ENCODE data around the gene PTAFR. TPM values are rescaled to one million over a fixed set of nuclear protein-coding genes. Genes with fewer than 3 reads are reported as not detected.

PTAFR gene
- total RNA-seq, 1 donor from 2014 or later, result 0.08 TPM

DNA sequence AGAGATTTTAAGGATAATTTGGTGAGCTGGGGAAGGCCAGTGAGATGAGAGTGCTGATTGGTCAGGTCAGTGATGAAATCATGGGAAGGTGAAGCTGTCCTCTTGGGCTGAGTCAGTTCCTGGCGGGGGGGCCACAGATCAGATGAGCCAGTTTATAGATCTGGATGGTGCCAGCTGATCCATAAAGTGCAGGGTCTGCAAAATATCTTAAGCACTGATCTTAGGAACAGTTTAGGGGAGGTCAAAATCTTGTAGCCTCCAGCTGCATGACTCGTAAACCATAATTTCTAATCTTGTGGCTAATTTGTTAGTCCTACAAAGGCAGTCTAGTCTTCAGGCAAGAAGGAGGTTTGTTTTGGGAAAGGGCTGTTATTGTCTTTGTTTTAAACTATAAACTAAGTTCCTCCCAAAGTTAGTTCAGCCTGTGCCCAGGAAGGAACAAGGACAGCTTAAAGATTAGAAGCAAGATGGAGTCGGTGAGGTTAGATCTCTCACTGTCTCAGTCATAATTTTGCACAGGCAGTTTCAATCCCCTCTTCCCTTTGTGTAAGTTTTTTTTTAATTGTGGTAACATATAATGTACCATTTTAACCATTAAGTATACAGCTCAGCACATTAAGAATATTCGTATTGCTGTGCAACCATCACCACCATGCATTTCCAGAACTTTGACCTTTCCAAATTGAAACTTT lies 39.4 kb downstream of the PTAFR start:
- TF ChIP-seq, protein P1, sequence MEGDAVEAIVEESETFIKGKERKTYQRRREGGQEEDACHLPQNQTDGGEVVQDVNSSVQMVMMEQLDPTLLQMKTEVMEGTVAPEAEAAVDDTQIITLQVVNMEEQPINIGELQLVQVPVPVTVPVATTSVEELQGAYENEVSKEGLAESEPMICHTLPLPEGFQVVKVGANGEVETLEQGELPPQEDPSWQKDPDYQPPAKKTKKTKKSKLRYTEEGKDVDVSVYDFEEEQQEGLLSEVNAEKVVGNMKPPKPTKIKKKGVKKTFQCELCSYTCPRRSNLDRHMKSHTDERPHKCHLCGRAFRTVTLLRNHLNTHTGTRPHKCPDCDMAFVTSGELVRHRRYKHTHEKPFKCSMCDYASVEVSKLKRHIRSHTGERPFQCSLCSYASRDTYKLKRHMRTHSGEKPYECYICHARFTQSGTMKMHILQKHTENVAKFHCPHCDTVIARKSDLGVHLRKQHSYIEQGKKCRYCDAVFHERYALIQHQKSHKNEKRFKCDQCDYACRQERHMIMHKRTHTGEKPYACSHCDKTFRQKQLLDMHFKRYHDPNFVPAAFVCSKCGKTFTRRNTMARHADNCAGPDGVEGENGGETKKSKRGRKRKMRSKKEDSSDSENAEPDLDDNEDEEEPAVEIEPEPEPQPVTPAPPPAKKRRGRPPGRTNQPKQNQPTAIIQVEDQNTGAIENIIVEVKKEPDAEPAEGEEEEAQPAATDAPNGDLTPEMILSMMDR (IDR thresholded peaks at IDR 0.05), result no peak
- Mint-ChIP-seq H3K36me3 (ENCODE audit: unreplicated experiment) (no peaks in the 10 kb centered on the region), H3K4me1 (ENCODE audit: unreplicated experiment) (no peaks in the 10 kb centered on the region), H3K27ac (ENCODE audit: unreplicated experiment) (no peak overlapping the region), H3K4me3 (ENCODE audit: unreplicated experiment) (no peak overlapping the region), H3K27me3 (ENCODE audit: unreplicated experiment) (peaks cover 14% of the 10 kb centered on the region), H3K9me3 (ENCODE audit: unreplicated experiment) (no peaks in the 10 kb centered on the region)
- no peak for DNase-seq (ENCODE audit: extremely low spot score, unreplicated experiment)

DNA sequence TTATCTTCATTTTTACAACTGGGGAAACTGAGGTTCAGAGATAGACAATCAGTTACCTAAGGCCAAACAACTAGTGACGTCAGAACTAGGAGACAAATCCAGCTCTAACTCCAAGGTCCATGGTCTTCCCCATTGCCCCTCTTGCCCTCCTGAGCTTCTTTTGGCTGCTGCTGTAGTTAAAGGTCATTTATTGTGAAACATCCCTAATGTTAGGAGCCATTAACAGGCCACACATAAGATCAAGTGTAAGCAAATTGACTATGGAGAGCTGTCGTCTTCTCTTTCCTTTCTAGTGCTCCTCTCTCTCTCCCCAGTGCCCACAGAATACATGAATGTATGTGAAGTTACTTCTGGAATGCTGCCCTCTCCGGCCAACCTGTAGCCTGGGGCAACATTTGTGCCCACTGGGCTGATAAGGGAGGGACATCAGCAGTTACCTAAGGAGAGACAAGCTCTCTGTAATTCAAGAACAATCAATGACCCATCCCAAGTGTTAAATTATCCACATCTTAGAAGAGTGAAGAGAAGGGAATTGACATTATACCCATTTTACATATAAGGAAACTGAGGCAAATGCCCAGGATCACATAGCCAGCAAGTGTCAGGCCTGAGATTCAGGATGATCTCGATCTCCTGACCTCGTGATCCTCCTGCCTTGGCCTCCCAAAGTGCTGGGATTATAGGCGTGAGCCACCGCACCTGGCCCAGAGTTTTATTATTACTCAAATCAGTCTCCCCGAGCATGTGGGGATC lies 40.1 kb downstream of the PTAFR start:
- Mint-ChIP-seq H3K4me1 (ENCODE audit: unreplicated experiment) (no peaks in the 10 kb centered on the region), H3K27ac (ENCODE audit: unreplicated experiment) (no peak overlapping the region), H3K4me3 (ENCODE audit: unreplicated experiment) (no peak overlapping the region), H3K27me3 (ENCODE audit: unreplicated experiment) (peaks cover 14% of the 10 kb centered on the region), H3K9me3 (ENCODE audit: unreplicated experiment) (no peaks in the 10 kb centered on the region), H3K36me3 (ENCODE audit: unreplicated experiment) (no peaks in the 10 kb centered on the region)
- DNase-seq (ENCODE audit: extremely low spot score, unreplicated experiment), result no peak
- TF ChIP-seq, protein P1 (IDR thresholded peaks at IDR 0.05), result no peak

DNA sequence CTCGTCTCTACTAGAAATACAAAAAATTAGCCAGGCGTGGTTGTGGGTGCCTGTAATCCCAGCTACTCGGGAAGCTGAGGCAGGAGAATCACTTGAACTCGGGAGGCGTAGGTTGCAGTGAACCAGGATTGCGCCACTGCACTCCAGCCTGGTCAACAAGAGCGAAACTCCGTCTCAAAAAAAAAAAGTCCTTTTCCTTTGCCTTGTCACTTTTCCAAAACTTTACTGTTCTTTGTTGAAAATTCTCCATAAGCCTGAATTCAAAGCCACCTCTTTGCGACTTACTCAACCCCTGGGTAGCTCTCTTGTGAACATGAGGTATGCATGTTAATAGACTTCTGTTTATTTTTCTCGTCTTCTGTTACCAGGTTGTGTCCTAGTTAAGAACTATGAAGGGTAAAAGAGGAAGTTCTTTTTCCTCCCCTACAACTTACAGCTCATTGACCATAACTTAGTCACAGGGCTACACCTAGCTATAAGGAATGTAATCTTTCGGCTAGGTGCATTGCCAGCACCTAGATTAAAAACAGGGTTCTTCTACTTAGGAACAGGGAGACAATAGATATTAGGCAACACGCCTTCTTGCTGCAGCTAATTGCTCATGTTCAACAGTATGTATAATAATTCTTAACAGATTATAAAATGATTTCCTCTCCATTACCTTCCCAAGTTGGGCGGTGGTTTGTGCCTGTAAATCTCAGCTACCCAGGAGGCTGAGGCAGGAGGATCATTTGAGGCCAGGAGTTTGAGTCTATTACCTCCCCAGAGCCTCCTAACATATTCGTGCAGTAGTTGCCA lies 40.9 kb downstream of the PTAFR start:
- TF ChIP-seq, protein P1 (IDR thresholded peaks at IDR 0.05), result no peak
- Mint-ChIP-seq H3K27ac (ENCODE audit: unreplicated experiment) (no peak overlapping the region), H3K36me3 (ENCODE audit: unreplicated experiment) (no peaks in the 10 kb centered on the region), H3K27me3 (ENCODE audit: unreplicated experiment) (peaks cover 14% of the 10 kb centered on the region), H3K4me3 (ENCODE audit: unreplicated experiment) (no peak overlapping the region), H3K4me1 (ENCODE audit: unreplicated experiment) (no peaks in the 10 kb centered on the region), H3K9me3 (ENCODE audit: unreplicated experiment) (no peaks in the 10 kb centered on the region)
- no peak for DNase-seq (ENCODE audit: extremely low spot score, unreplicated experiment)

DNA sequence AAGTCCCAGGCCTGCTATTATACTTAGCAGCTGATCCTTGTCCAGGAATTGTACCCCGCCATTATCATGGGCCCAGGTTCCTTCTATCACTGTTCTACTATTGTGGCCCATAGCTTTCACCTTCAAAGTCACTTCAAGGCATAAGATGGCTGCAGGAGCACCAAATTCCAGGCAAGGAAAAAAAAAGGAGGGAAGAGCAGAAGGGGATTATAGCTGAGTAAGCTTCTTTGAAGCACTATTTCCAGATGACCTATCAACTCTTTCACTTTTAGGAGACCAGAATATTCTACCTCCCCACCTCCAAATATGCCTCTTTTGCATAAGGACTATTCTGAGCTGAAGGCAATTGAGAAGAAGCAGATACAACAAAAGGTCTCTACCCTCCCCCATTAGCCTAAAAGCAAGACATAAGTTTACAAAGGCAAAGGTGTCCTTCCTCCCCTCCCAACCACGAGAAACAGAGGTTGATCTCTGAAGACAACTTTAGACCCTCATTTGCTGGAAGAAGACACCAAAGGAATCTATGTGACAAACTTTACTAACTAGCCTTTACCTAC lies 41.8 kb downstream of the PTAFR start:
- Mint-ChIP-seq H3K4me3 (ENCODE audit: unreplicated experiment) (no peak overlapping the region), H3K27ac (ENCODE audit: unreplicated experiment) (no peak overlapping the region), H3K9me3 (ENCODE audit: unreplicated experiment) (no peaks in the 10 kb centered on the region), H3K27me3 (ENCODE audit: unreplicated experiment) (peaks cover 20% of the 10 kb centered on the region), H3K36me3 (ENCODE audit: unreplicated experiment) (no peaks in the 10 kb centered on the region), H3K4me1 (ENCODE audit: unreplicated experiment) (no peaks in the 10 kb centered on the region)
- no peak for DNase-seq (ENCODE audit: extremely low spot score, unreplicated experiment)
- TF ChIP-seq, protein P1 (IDR thresholded peaks at IDR 0.05), result no peak

Data from osteocyte (in vitro differentiated cells).